Testis (tissue), 3 donors: ENCODE results near the gene LDHB. TPM values are rescaled to one million over a fixed set of nuclear protein-coding genes. Genes with fewer than 3 reads are reported as not detected.

Source experiments
- DNase-seq: peaks from one replicate; pipeline ENCODE4 v3.0.0-alpha.2; 2019
- H3K27ac ChIP-seq, 2 donors: fragments of 200-600 bp; sonication (generic); one replicate each; pipeline ENCODE4 v1.5.1; 2019
- H3K27me3 ChIP-seq: fragments of 200-600 bp; sonication (generic); one replicate; pipeline ENCODE4 v1.5.1; 2019
- H3K36me3 ChIP-seq: fragments of 200-600 bp; sonication (generic); one replicate; pipeline ENCODE4 v1.5.1; 2017; ENCODE audit warnings: low read depth; ENCODE audit errors: missing control alignments
- H3K4me1 ChIP-seq: fragments of 200-600 bp; sonication (generic); one replicate; pipeline ENCODE4 v1.5.1; 2019
- H3K4me3 ChIP-seq, 2 donors: fragments of 200-600 bp; sonication (generic); one replicate each; pipeline ENCODE4 v1.5.1; 2017 to 2019
- H3K9me3 ChIP-seq: fragments of 200-600 bp; sonication (generic); one replicate; pipeline ENCODE4 v1.5.1; 2017
- POLR2A ChIP-seq: fragments of 450-650 bp; IDR thresholded peaks from one replicate; pipeline ENCODE4 v1.6.1; 2017; ENCODE audit warnings: antibody characterized with exemption, mild to moderate bottlenecking, moderate library complexity
- WGBS, 2 donors: methylation state at CpG; one replicate each; pipeline ENCODE4 v1.1.5; 2018; 5-methylcytosine and 5-hydroxymethylcytosine counted together
- intact Hi-C: fragments of 100-400 bp; cut with DNase I; formaldehyde crosslinking; loops from one replicate; pipeline ENCODE4 v1.15.1; 2023; ENCODE audit warnings: low total_unique reads
- polyA plus RNA-seq: library from polyadenylated mRNA; stranded (reverse); fragments of 350-450 nt; fragmentation: Illumina TruSeq; extraction: RNeasy Lipid Tissue Mini Kit (QIAGEN cat#74804); gene quantifications from one replicate; pipeline ENCODE4 v1.2.3, GENCODE V29; 2014; ENCODE audit warnings: low read depth, low replicate concordance; ENCODE audit not compliant: insufficient read depth
- total RNA-seq, 2 donors: library from RNA; depleted of rRNA; stranded (reverse); fragments of >200 nt; gene quantifications; one replicate each; pipeline ENCODE4 v1.2.3, GENCODE V29; 2016
- TF ChIP-seq, protein P1 (sequence below), 3 experiments: fragments of 450-650 bp in 2 of 3; fragments of 200-600 bp in 1 of 3; sonication (generic) in 1 of 3; IDR thresholded peaks; one replicate each; pipeline ENCODE4 v1.5.1; 2016 to 2019; ENCODE audit warnings: antibody characterized with exemption in 3 of 3, mild to moderate bottlenecking in 2 of 3, moderate library complexity in 1 of 3

LDHB gene
- total and polyA plus RNA-seq, 3 donors from 2014 or later: 158 to 259 (median 196) TPM

DNA sequence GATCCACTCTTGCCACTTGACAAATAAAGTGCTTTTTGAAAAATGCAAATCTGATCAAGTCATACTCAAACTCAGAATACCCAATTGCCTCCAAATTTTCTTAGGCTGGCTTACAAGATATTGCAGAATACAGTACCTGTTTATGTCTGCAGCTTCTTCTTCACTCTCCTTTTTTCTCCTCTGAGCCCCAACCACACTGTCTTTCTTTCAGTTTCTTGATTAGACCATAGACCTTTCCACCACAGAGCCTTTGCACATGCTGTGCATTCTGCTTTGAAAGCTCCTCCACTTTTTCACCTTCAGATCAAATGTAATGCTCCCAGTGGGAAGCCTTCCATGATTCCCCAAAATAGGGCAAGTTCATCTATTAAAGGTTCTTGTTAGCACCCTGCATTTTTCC, 39.1 kb downstream of the LDHB start:
- no peak overlapping the region for H3K4me3 ChIP-seq
- H3K27ac ChIP-seq: no peak overlapping the region
- intact Hi-C loops: no loop called here
- DNase-seq: no peak
- H3K9me3 ChIP-seq: no peaks in the 10 kb centered on the region
- no peaks in the 10 kb centered on the region for H3K4me1 ChIP-seq
- no peaks in the 10 kb centered on the region for H3K27me3 ChIP-seq
- TF ChIP-seq, protein P1, sequence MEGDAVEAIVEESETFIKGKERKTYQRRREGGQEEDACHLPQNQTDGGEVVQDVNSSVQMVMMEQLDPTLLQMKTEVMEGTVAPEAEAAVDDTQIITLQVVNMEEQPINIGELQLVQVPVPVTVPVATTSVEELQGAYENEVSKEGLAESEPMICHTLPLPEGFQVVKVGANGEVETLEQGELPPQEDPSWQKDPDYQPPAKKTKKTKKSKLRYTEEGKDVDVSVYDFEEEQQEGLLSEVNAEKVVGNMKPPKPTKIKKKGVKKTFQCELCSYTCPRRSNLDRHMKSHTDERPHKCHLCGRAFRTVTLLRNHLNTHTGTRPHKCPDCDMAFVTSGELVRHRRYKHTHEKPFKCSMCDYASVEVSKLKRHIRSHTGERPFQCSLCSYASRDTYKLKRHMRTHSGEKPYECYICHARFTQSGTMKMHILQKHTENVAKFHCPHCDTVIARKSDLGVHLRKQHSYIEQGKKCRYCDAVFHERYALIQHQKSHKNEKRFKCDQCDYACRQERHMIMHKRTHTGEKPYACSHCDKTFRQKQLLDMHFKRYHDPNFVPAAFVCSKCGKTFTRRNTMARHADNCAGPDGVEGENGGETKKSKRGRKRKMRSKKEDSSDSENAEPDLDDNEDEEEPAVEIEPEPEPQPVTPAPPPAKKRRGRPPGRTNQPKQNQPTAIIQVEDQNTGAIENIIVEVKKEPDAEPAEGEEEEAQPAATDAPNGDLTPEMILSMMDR (IDR thresholded peaks at IDR 0.05): no peak
- TF ChIP-seq POLR2A: no peak
- no peaks in the 10 kb centered on the region for H3K36me3 ChIP-seq

DNA sequence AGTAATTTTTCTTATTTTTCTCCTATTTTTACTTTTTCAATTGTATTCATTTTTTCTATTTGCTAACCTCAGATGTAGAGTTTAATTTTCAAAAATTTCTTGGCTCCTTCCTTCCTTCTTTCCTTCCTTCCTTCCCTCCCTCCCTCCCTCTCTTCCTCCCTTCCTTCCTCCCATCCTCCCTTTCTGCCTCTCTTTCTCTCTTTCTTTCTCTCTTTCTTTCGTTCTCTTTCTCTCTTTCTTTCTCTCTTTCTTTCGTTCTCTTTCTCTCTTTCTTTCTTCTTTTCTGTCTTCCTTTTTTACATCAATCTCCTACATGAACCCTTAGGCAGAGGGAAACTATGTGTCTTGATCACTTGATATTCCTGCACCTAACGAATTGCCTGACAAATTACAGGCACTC, 40.6 kb downstream of the LDHB start:
- no peak for DNase-seq
- no peaks in the 10 kb centered on the region for H3K36me3 ChIP-seq
- H3K27ac ChIP-seq: no peak overlapping the region
- no peaks in the 10 kb centered on the region for H3K4me1 ChIP-seq
- TF ChIP-seq POLR2A: no peak
- TF ChIP-seq, protein P1 (IDR thresholded peaks at IDR 0.05): no peak
- 85 to 93% methylated on average over 3 of the region's 3 CpGs for WGBS, 2 donors
- H3K27me3 ChIP-seq: no peaks in the 10 kb centered on the region
- no peaks in the 10 kb centered on the region for H3K9me3 ChIP-seq
- intact Hi-C loops: no loop called here
- no peak overlapping the region for H3K4me3 ChIP-seq

DNA sequence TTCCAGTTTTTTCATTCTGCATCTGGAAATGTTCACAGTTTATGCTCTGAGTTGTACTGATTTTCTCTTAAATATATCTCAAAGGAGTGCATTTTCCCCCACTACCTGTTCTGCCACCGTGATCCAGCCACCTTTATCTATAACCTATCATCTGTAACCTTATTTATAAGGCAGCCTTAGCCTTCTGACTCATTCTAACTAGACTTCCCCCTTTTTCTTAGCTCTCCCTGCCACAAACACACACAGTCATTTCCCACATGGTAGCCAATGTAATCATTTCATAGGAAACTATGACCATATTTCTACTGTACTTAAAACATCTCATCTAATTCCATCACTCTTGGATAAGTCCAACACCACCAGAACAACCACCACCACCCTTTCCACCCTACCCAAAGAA, 42.2 kb downstream of the LDHB start:
- no peaks in the 10 kb centered on the region for H3K4me1 ChIP-seq
- H3K27me3 ChIP-seq: no peaks in the 10 kb centered on the region
- no peak overlapping the region for H3K4me3 ChIP-seq
- WGBS, 2 donors: 47 to 56% methylated on average over 1 of the region's 1 CpG
- TF ChIP-seq POLR2A: no peak
- TF ChIP-seq, protein P1 (IDR thresholded peaks at IDR 0.05): no peak
- H3K27ac ChIP-seq: no peak overlapping the region
- intact Hi-C loops: no loop called here
- H3K36me3 ChIP-seq: no peaks in the 10 kb centered on the region
- no peak for DNase-seq
- H3K9me3 ChIP-seq: no peaks in the 10 kb centered on the region

DNA sequence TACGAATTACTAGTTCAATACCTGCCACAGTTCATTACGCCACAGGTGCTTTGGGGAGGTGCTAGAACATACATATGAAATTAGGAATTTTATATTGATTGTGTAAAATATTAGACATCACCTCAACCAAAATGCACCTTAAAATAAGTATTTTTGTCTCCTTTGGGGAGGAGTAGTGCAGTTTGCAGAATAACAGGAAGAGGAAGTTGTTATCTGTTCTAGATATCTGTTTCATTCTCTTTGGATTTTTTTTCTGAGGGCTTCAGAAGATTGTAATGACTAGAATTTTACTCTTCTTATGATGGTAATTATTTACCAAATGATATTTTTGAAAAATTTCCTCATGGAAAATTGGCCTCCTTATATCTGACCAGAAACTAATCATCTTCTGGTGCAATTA, 43.1 kb downstream of the LDHB start:
- intact Hi-C loops: no loop called here
- H3K4me3 ChIP-seq: no peak overlapping the region
- TF ChIP-seq, protein P1 (IDR thresholded peaks at IDR 0.05): no peak
- no peak for TF ChIP-seq POLR2A
- no peaks in the 10 kb centered on the region for H3K9me3 ChIP-seq
- H3K27ac ChIP-seq: no peak overlapping the region
- no peaks in the 10 kb centered on the region for H3K36me3 ChIP-seq
- DNase-seq: no peak
- no peaks in the 10 kb centered on the region for H3K27me3 ChIP-seq
- no peaks in the 10 kb centered on the region for H3K4me1 ChIP-seq
- WGBS, 2 donors: 86 to 90% methylated on average over 2 of the region's 2 CpGs

DNA sequence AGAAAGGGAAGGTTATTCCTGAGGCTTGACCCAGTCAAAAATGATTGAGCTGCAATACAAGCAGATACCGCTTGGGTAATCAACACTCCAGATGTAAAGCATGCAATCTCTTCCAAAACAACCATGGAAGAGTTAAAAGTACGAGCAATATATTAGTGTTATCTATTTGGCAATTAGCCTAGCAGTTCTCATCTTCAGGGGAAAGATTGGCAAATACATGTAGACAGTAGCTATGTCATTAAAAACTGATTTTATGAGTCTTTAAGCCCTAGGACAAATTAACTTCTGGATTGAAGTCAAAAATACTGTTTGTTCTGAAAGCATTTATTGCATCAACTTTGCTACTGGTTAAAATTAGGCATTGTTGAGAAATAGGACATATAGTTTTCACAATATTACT, 43.7 kb downstream of the LDHB start:
- intact Hi-C loops: no loop called here
- H3K4me1 ChIP-seq: no peaks in the 10 kb centered on the region
- no peaks in the 10 kb centered on the region for H3K36me3 ChIP-seq
- no peak for DNase-seq
- 47 to 71% methylated on average over 2 of the region's 2 CpGs for WGBS, 2 donors
- H3K9me3 ChIP-seq: no peaks in the 10 kb centered on the region
- no peaks in the 10 kb centered on the region for H3K27me3 ChIP-seq
- no peak overlapping the region for H3K27ac ChIP-seq
- TF ChIP-seq, protein P1 (IDR thresholded peaks at IDR 0.05): no peak
- no peak for TF ChIP-seq POLR2A
- H3K4me3 ChIP-seq: no peak overlapping the region
